DMS53 (cell line): ENCODE measurements around the gene CWC15.
"Not testable (repeated sequence)": the region's sequence is repeated elsewhere in the genome, so short reads cannot be mapped to it uniquely, and the experiment has no call there.

Source experiments
- DNase-seq: peaks from one replicate; lab custom pipeline; 2025; lab: John Stamatoyannopoulos, UW

The CWC15 gene

DNA sequence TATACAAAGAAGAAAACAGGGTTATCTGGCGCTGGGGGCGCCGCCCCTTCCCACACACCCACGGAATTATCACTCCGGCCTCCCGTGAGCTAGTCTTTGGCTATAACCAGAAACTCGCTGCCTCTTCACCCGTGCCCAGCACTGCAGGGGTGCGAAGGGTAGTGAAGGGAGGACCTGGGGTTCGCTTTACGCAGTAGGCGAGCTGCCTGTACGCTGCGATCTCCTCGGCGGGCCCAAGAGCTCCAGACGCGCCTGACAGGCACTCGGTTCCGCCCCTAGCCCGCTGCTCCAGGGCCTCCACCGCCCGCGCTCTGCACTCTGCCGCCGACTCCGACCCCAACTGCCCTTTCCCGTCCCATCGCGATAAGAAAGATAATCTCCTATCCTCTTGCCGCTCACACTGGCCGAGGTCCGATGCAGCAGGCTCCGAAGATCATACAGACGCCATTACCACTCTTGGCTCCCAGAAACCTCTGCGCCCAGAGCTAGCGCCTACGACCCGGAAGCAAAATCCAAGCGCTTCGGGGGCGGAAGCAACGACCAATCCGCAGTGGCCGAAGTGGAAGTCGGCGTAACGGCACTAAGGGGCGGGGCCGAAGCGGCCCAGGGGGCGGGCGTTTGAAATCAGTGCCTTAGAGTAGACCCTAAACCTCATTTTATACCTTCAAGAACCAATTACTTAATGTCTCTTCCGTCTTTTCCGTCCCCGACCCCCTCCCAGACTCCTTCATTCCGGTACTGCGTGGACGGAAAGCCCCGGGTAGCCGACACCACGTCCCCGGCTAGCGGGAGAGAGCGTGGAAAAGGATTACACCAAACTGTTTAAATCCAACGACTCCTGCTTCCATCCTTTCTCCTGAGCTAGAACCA lies at the start of gene CWC15, which contains the start of gene KDM4D:
Gene CWC15 (minus strand): TSS at position 458 of the 870 bp plus-strand sequence. CDS start 1,371 bp downstream, outside the sequence.
Gene KDM4D (plus strand): TSS at position 611 of the 870 bp plus-strand sequence. CDS start 23,664 bp downstream, outside the sequence.
- peak; percentile 98 for DNase-seq

- DNase-seq, result not testable (repeated sequence)
Observed at GRCh38 chr11:95021468-95021867, 48.1 kb upstream of the CWC15 start.

DNA sequence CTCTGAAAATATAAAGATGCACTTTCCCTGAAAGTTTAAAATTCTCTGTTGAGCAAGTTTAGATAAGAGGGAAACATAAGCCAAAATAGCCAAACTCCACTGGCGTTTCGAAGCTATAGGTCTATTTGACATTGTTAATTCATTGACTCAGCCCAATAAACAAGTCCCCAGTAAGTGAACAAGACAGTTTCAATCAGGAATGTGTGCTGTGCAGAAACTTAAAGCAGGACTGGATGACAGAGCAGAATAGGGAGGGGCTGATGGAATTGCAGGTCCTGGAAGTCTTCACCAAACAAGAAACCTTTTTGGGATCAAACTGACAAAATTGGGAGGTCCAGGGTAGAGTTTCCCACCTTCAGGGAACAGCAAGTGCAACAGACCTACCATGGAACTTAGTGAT lies 42.8 kb upstream of the CWC15 start:
- no peak for DNase-seq

GRCh38 chr11:95014184-95014821 lies 40.9 kb upstream of the CWC15 start:
- DNase-seq, result no peak

GRCh38 chr11:95011376-95011775 lies 38.0 kb upstream of the CWC15 start:
- no peak for DNase-seq

GRCh38 chr11:95005642-95006041 lies 32.3 kb upstream of the CWC15 start:
- no peak for DNase-seq

DNA sequence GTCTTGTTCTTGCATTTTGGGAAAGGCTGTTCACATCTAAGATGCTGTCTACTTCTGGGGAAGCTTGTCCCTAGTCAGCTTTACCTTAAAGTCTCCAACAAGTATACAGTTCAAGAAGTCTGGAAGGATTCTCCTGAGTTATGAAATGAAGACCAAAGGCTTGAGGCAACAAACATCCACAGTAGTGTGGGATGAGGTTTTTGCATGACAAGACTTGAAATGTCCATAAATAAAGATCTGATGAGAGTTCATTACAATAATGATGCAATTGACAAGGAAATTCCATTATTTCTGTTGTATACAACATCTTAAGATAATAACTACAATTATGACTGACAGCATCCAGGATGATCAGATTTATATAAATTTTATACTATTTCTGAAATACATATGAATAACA lies 30.4 kb upstream of the CWC15 start:
- no peak for DNase-seq

GRCh38 chr11:94998285-94998684 lies 24.9 kb upstream of the CWC15 start:
- DNase-seq, result no peak

GRCh38 chr11:94997437-94997836 lies 24.1 kb upstream of the CWC15 start:
- DNase-seq, result peak; percentile 44

DNA sequence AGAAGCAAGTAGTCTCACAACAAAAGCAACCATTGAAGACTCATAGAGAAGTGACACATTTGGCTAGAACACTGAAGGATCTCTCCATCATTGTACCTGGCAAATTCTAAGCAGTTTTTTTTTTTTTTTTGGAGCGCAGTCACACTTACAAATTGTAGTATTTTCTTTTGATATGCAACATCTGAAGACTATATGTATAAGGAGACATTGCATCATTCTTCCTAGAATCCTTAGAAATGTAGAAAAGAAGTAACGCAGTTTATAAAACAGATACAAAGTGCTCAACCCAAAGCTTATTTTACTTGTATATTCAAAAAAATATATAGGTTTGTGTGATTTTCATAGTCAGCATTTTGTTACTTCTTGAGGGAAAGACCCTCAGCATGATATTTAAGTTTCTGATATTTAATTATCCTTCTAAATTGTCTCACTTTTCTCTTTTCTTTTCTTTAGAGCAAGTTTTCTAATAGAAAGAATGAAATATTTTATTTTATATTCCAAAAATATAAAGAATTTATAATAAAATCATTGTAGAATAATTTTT lies 20.1 kb upstream of the CWC15 start:
- no peak for DNase-seq

GRCh38 chr11:94988748-94989147 lies 15.4 kb upstream of the CWC15 start:
- DNase-seq, result no peak

DNA sequence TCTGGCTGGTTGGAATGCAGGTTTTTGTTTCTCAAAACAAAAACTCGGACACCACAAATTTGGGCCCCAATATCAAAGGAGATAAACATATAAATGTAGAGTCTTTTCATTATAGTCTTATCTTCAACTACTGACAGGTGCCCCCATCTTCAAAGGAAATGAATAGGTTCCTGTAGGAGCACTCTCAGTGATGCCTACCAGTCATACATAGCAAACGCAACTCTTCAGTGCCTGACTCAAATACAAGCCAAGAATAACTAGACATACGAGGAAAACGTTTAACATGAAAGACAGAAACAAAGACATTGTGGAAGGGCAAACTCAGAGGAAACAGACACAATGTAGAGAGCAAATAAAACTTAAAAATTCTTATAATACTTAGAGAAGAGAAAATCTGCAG lies 14.0 kb upstream of the CWC15 start:
- no peak for DNase-seq

GRCh38 chr11:94975599-94975998 lies 2.2 kb upstream of the CWC15 start:
- no peak for DNase-seq

DNA sequence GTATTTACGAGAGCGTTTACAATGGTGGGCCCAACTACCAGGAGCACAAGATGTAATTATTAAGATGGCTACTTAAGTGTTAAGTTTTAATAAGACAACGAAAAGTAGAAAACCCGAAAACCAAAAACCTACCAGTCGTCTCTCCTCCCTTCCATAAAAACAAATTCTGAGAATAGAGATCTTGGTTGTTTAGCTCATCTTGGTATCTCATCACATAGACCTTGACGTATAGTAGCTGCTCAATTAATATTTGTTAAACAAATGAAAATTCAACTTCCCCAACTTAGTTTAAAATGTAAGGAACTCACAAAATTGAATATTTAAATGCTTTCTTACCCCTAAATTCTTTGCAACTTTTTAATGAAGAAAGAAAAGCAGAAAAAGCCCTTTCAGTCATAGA lies 822 bp upstream of the CWC15 start:
- DNase-seq, result no peak

DNA sequence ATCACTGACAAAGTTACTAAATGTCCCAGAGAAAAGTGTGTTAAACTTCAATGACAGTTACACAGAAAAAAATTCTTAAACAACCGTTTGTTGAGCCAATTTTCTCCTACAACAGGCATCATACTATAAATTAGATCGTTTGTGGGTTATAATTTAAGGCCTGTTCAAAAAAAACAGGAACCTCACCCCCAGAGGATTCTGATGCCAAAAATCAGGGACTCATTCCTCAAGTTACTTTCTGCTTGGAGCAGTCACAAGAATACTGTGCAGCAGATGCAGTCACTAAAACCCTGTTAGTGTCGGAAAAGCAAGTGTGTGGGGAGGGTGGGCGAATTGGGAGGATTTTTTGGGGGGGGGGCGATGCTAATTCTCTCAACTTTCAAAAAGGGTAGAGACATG lies 657 bp downstream of the CWC15 start:
- no peak for DNase-seq

DNA sequence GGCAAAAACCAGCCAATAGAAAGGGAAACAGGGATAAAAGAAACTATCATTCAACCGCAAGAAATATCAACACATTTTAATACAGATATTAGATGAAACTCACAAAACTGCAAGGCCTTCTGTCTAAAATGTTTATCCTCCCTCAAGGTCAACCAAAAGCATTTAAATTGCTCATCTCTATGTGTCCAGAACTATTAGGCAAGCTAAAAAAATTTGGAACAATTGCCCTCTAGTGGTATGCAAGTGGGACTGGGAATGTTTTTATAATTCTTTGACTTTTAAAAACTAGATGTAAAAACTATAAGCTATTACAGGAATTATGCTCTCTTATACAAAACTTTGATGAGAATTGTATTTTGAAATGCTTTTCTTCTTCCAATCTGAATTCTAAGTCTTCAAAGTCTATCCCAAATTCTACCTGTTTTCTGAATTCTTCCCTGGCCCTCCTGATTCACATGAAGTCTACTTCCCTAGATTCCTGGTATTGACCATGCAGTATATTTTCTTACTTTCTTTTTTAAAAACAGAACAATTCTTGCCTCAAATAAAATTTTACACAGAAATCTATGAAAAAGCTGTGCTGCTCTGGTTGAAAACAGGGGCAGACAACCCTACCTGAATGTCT lies 4.9 kb downstream of the CWC15 start:
- peak; percentile 47 for DNase-seq

- peak; percentile 12 for DNase-seq
Observed at GRCh38 chr11:94964934-94965333, 8.4 kb downstream of the CWC15 start.

DNA sequence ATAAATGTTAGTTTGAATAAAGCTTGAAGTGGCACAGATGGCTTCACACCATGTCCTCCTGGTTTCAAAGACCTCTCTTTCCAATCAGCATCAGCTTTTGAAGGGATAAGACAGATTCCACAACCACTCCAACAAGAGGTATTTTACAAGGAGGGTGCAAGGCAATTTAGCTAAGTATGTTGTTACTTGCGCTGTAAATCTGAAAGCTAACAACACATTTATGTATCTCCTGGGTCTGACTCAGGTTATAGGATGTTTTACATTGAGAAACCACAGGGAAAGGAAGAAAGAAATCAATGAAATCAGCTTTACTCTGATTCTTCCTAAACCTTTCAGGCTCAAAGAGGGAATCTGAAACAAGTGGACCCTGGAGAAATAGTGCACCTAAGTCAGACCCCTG lies 12.1 kb downstream of the CWC15 start:
- no peak for DNase-seq

DNA sequence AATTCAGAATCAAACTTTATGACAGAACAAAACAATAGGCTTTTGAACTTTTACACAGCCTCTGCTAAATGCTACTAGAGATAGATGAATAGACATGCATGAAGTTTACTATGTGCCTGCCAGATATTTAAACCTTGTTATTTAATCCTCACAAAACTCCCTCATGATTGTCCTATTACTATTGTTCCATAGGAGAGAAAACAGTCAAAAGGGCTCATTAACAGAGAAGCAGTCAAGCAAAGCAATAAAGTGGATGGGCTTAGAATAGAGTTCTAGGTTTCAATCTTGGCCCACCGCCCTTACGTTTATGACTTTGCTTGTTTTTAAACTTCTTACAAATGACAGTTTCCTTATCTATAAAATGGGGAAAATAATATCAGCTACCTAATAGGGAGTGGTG lies 12.9 kb downstream of the CWC15 start:
- no peak for DNase-seq

DNA sequence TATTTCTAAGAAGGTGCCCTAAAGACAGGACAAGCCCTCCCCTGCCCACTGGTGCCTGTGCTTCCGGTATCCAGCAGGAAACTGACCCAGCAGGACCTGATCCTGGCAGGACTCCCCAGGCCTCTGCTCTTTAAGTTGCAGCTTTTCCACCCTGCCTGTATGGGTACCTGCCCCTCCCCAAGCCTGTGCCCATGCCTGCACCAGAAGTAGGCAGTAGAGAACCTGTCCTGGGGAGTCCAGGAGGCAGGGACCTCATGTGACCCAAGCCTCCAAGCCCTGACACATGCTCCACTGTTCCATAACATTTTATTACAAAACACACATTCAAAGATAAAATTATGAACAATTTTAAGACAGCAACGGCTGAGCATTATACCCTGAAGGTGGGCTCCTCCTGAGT lies 14.2 kb downstream of the CWC15 start:
- DNase-seq, result no peak

GRCh38 chr11:94958121-94958696 lies 15.1 kb downstream of the CWC15 start:
- DNase-seq, result peak; percentile 45

- DNase-seq, result no peak
Observed at GRCh38 chr11:94956963-94957362, 16.4 kb downstream of the CWC15 start.
